K562 (cell line): ENCODE measurements around the gene ST14. TPM values are rescaled to one million over a fixed set of nuclear protein-coding genes. Genes with fewer than 3 reads are reported as not detected.

Source experiments
- ATAC-seq: fragments of 200-7000 bp; cut with Tn5 transposase; 3 replicates; pipeline ENCODE4 v1.9.1; 2020; ENCODE audit warnings: moderate library complexity
- BruUV-seq: library from RNA; stranded (reverse); fragments of 400-500 nt; replicated peaks from 2 replicates; lab custom pipeline; 2021; lab: Mats Ljungman, UMichigan
- CTCF ChIA-PET: fragments of 300-600 bp; formaldehyde crosslinking; extraction: SDS; loops from one replicate; lab custom pipeline; 2021; ENCODE audit warnings: low intra/inter-chr PET ratio; lab: Yijun Ruan, JAX
- POLR2A ChIA-PET: fragments of 300-600, 350-650 bp; sonication (Branson Sonifier 250); formaldehyde crosslinking; extraction: SDS; loops from one replicate; lab custom pipeline; 2021; ENCODE audit warnings: antibody characterized with exemption, inconsistent platforms; lab: Yijun Ruan, JAX
- DNase-seq, 4 experiments: peaks; one replicate each; pipeline versions ENCODE4 v3.0.0 to v3.0.0-alpha.2; 2011 to 2018; ENCODE audit warnings: low spot score in 3 of 4, mixed read lengths in 3 of 4; ENCODE audit errors: extremely low read depth in 1 of 4
- FAIRE-seq: peaks from 2 replicates; lab custom pipeline; 2011; peaks lifted over from hg19 to GRCh38; lab: Jason Lieb, UNC
- H2AFZ ChIP-seq: 2 replicates; pipeline ENCODE4 v1.6.0; 2011; ENCODE audit warnings: low read depth, low read length, control low read depth, inconsistent platforms
- H3K27ac ChIP-seq: fragments of 200-600 bp; 3 replicates; pipeline ENCODE4 v1.8.0; 2011; ENCODE audit warnings: low read depth, mild to moderate bottlenecking, control low read depth, inconsistent platforms, low read length, moderate library complexity, mixed read lengths; ENCODE audit errors: extremely low read depth
- H3K27me3 ChIP-seq, 2 experiments: fragments of 300-600 bp in 1 of 2; 2 replicates in 1 of 2; 3 replicates in 1 of 2; pipeline versions ENCODE4 v1.6.0 to v1.8.0; 2011; ENCODE audit warnings: inconsistent platforms in 2 of 2, low read length in 2 of 2, mild to moderate bottlenecking in 1 of 2, mixed read lengths in 1 of 2, moderate library complexity in 1 of 2; ENCODE audit not compliant: control insufficient read depth in 2 of 2, insufficient read depth in 2 of 2
- H3K36me3 ChIP-seq: fragments of 300-600 bp; 3 replicates; pipeline ENCODE4 v1.8.0; 2011; ENCODE audit warnings: mild to moderate bottlenecking, low read length, inconsistent platforms; ENCODE audit not compliant: control insufficient read depth, insufficient read depth
- H3K4me1 ChIP-seq, 2 experiments: fragments of 200-600 bp in 1 of 2; replicated peaks in 1 of 2; 2 replicates in 1 of 2; 3 replicates in 1 of 2; pipeline versions ENCODE4 v1.5.1 to v1.8.0; 2011; ENCODE audit warnings: inconsistent platforms in 2 of 2, low read length in 2 of 2, mild to moderate bottlenecking in 1 of 2, mixed read lengths in 1 of 2, moderate library complexity in 1 of 2; ENCODE audit not compliant: control insufficient read depth in 2 of 2, insufficient read depth in 2 of 2
- H3K4me2 ChIP-seq: 2 replicates; pipeline ENCODE4 v1.6.1; 2011; ENCODE audit warnings: low read length, control low read depth, inconsistent platforms, mixed read lengths; ENCODE audit not compliant: insufficient read depth
- H3K4me3 ChIP-seq: fragments of 200-600 bp; sonication (generic), shearing (Covaris generic); 2 replicates; pipeline ENCODE4 v1.5.1; 2016; ENCODE audit warnings: control low read depth, inconsistent platforms
- H3K79me2 ChIP-seq: fragments of 200-600 bp; 3 replicates; pipeline ENCODE4 v1.8.0; 2011; ENCODE audit warnings: low read length, inconsistent platforms; ENCODE audit not compliant: control insufficient read depth, insufficient read depth
- H3K9ac ChIP-seq, 2 experiments: 2 replicates each; pipeline versions ENCODE4 v1.6.0 to v1.6.1; 2011; ENCODE audit warnings: low read depth in 2 of 2, low read length in 2 of 2, control low read depth in 1 of 2, inconsistent platforms in 1 of 2, mild to moderate bottlenecking in 1 of 2, mixed read lengths in 1 of 2; ENCODE audit not compliant: insufficient read depth in 1 of 2
- H3K9me1 ChIP-seq: one replicate; pipeline ENCODE4 v1.6.0; 2011; ENCODE audit warnings: inconsistent platforms, mild to moderate bottlenecking, low read length, moderate library complexity; ENCODE audit not compliant: control insufficient read depth, insufficient read depth
- H3K9me3 ChIP-seq: replicated peaks from 2 replicates; pipeline ENCODE4 v1.5.1; 2011; ENCODE audit warnings: low read depth, low read length, inconsistent platforms; ENCODE audit not compliant: control insufficient read depth, insufficient read depth
- H4K20me1 ChIP-seq: replicated peaks from 2 replicates; pipeline ENCODE4 v1.6.1; 2011; ENCODE audit warnings: low read length, inconsistent platforms, mixed read lengths; ENCODE audit not compliant: control insufficient read depth, insufficient read depth
- NFIX ChIP-seq: fragments of 250-450 bp; sonication (Bioruptor Pico); IDR thresholded peaks from 2 replicates; pipeline ENCODE4 v1.4.0; 2020; ENCODE audit warnings: low read depth, mild to moderate bottlenecking, moderate library complexity
- ZNF668 ChIP-seq: fragments of 250-450 bp; sonication (Bioruptor Pico); IDR thresholded peaks from 2 replicates; pipeline ENCODE4 v1.8.0; 2022; ENCODE audit warnings: mild to moderate bottlenecking, inconsistent platforms
- WGBS: fragments of 100-300 bp; shearing (Covaris generic); methylation state at CpG from one replicate; pipeline ENCODE4 v1.1.6; 2016; ENCODE audit warnings: low coverage, mixed read lengths; ENCODE audit not compliant: insufficient coverage; ENCODE audit errors: missing lambda C conversion rate; 5-methylcytosine and 5-hydroxymethylcytosine counted together
- in situ Hi-C: fragments of 300-500 bp; cut with MboI; formaldehyde crosslinking; loops from 4 replicates; pipeline ENCODE4 v1.15.0; 2018; ENCODE audit warnings: inconsistent platforms, mixed read lengths
- intact Hi-C: fragments of 100-400 bp; cut with micrococcal nuclease; formaldehyde crosslinking; loops from 2 replicates; pipeline ENCODE4 v1.14.2; 2022
- polyA plus RNA-seq, 8 experiments: library from polyadenylated mRNA; depleted of rRNA in 4 of 8; stranded (reverse) in 5 of 8; unstranded in 3 of 8; fragments of >200 nt; fragmentation: Nextera tagmentation in 2 of 8; fragmentation: Illumina TruSeq in 1 of 8; extraction: Ambion mirVana in 2 of 8; extraction: Trizol in 1 of 8; gene quantifications; 2 replicates each; pipeline versions ENCODE4 v1.2.1 to v1.2.3, GENCODE V29; 2011 to 2014; ENCODE audit warnings: inconsistent platforms in 1 of 8, missing spikeins in 1 of 8
- total RNA-seq, 7 experiments: library from RNA; depleted of rRNA in 6 of 7; stranded (reverse); fragments of >200 nt in 6 of 7; fragmentation: Illumina TruSeq in 2 of 7; extraction: Trizol in 2 of 7; gene quantifications; 2 replicates each; pipeline versions ENCODE4 v1.2.1 to v1.2.3, GENCODE V29; 2011 to 2021; ENCODE audit warnings: low replicate concordance in 1 of 7
- TF ChIP-seq, protein P1 (sequence below): sonication (generic); formaldehyde crosslinking; IDR thresholded peaks from 2 replicates; pipeline ENCODE4 v1.4.0; 2020; ENCODE audit warnings: mild to moderate bottlenecking, missing genetic modification reagents
- TF ChIP-seq, protein P2 (sequence below): fragments of 200-800 bp; sonication (Bioruptor generic); IDR thresholded peaks from 2 replicates; pipeline ENCODE4 v1.6.1; 2016; ENCODE audit warnings: missing genetic modification characterization, missing compliant biosample characterization
- TF ChIP-seq, protein P3 (sequence below): fragments of 250-450 bp; sonication (Bioruptor Pico); IDR thresholded peaks from 2 replicates; pipeline ENCODE4 v1.6.1; 2021; ENCODE audit warnings: mild to moderate bottlenecking

ST14 gene
- total and polyA plus RNA-seq, 9 of the 15 experiments (the other 6 are each of a cell fraction or from before 2014, with no cell fraction given), result 0.08 to 0.20 TPM; not detected in 7

DNA sequence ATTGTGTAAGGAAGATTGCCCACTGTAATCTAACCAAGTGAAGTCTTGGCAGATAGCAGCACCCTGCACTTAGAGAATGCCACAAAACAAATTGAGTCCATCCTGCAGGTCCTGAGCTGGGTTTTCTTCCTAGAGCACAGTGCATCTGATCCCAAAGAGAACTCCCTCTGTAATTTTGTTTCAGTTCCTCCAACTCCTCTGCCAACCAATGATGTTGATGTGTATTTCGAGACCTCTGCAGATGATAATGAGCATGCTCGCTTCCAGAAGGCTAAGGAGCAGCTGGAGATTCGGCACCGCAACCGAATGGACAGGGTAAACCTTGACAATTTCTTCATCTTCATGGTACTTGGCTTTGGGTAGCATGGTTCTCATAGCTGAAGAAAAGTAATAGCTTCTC lies 33.1 kb upstream of the ST14 start:
- ChIA-PET POLR2A (interaction anchor here (0.6 to 1.6 kb wide), 4 partner anchors 56 to 190 kb away, joined by 3 to 4 read pairs (median 3); no protein-coding TSS in a partner anchor), CTCF (no interaction called here)
- no peak overlapping the region for H2AFZ ChIP-seq
- 93% methylated on average over 5 of the region's 5 CpGs for WGBS
- in situ Hi-C loops, result no loop called here
- ATAC-seq (no peak), DNase-seq (no peak), FAIRE-seq (no peak)
- no peak overlapping the region for H3K4me3 ChIP-seq
- intact Hi-C loops, result no loop called here
- H3K27ac ChIP-seq, result no peak overlapping the region
- H3K27me3 ChIP-seq, result no peaks in the 10 kb centered on the region
- peaks cover 97% of the 10 kb centered on the region for H3K36me3 ChIP-seq
- H3K9me1 ChIP-seq, result no peaks in the 10 kb centered on the region
- H3K9ac ChIP-seq, result no peak overlapping the region
- no peaks in the 10 kb centered on the region for H3K79me2 ChIP-seq
- H3K9me3 ChIP-seq, result no peaks in the 10 kb centered on the region
- H4K20me1 ChIP-seq, result no peaks in the 10 kb centered on the region
- H3K4me1 ChIP-seq, result peaks cover 0 to 7% of the 10 kb centered on the region in 2 experiments; a peak in 1 of 5 replicates
- BruUV-seq, result no TSS peak
- no peak overlapping the region for H3K4me2 ChIP-seq
- TF ChIP-seq, protein P1, sequence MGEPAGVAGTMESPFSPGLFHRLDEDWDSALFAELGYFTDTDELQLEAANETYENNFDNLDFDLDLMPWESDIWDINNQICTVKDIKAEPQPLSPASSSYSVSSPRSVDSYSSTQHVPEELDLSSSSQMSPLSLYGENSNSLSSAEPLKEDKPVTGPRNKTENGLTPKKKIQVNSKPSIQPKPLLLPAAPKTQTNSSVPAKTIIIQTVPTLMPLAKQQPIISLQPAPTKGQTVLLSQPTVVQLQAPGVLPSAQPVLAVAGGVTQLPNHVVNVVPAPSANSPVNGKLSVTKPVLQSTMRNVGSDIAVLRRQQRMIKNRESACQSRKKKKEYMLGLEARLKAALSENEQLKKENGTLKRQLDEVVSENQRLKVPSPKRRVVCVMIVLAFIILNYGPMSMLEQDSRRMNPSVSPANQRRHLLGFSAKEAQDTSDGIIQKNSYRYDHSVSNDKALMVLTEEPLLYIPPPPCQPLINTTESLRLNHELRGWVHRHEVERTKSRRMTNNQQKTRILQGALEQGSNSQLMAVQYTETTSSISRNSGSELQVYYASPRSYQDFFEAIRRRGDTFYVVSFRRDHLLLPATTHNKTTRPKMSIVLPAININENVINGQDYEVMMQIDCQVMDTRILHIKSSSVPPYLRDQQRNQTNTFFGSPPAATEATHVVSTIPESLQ (CRISPR knock-in tag), result no peak
- TF ChIP-seq, protein P2, sequence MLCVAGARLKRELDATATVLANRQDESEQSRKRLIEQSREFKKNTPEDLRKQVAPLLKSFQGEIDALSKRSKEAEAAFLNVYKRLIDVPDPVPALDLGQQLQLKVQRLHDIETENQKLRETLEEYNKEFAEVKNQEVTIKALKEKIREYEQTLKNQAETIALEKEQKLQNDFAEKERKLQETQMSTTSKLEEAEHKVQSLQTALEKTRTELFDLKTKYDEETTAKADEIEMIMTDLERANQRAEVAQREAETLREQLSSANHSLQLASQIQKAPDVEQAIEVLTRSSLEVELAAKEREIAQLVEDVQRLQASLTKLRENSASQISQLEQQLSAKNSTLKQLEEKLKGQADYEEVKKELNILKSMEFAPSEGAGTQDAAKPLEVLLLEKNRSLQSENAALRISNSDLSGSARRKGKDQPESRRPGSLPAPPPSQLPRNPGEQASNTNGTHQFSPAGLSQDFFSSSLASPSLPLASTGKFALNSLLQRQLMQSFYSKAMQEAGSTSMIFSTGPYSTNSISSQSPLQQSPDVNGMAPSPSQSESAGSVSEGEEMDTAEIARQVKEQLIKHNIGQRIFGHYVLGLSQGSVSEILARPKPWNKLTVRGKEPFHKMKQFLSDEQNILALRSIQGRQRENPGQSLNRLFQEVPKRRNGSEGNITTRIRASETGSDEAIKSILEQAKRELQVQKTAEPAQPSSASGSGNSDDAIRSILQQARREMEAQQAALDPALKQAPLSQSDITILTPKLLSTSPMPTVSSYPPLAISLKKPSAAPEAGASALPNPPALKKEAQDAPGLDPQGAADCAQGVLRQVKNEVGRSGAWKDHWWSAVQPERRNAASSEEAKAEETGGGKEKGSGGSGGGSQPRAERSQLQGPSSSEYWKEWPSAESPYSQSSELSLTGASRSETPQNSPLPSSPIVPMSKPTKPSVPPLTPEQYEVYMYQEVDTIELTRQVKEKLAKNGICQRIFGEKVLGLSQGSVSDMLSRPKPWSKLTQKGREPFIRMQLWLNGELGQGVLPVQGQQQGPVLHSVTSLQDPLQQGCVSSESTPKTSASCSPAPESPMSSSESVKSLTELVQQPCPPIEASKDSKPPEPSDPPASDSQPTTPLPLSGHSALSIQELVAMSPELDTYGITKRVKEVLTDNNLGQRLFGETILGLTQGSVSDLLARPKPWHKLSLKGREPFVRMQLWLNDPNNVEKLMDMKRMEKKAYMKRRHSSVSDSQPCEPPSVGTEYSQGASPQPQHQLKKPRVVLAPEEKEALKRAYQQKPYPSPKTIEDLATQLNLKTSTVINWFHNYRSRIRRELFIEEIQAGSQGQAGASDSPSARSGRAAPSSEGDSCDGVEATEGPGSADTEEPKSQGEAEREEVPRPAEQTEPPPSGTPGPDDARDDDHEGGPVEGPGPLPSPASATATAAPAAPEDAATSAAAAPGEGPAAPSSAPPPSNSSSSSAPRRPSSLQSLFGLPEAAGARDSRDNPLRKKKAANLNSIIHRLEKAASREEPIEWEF (CRISPR knock-in tag), result no peak
- TF ChIP-seq, protein P3, sequence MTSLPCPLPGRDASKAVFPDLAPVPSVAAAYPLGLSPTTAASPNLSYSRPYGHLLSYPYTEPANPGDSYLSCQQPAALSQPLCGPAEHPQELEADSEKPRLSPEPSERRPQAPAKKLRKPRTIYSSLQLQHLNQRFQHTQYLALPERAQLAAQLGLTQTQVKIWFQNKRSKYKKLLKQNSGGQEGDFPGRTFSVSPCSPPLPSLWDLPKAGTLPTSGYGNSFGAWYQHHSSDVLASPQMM (CRISPR knock-in tag), result no peak
- TF ChIP-seq ZNF668 (CRISPR knock-in tag) (no peak), NFIX (CRISPR knock-in tag) (no peak)
- TF ChIP-seq, all 486 proteins: peak for 0
